Pancreas (tissue), 10 donors: ENCODE results near the gene RNU1-2. TPM values are rescaled to one million over a fixed set of nuclear protein-coding genes. Genes with fewer than 3 reads are reported as not detected.
"Not testable (repeated sequence)": the region's sequence is repeated elsewhere in the genome, so short reads cannot be mapped to it uniquely, and the experiment has no call there.

Experiments
- ATAC-seq, 4 donors: fragments of 200-7000 bp; cut with Tn5 transposase; one replicate each; pipeline versions ENCODE4 v1.8.0 to v1.9.1; 2020; ENCODE audit warnings: mild to moderate bottlenecking in 4 of 4, moderate library complexity in 4 of 4
- DNase-seq, 6 donors: peaks; one replicate each; pipeline ENCODE4 v3.0.0-alpha.2; 2020
- FAIRE-seq: peaks from 2 replicates; lab custom pipeline; 2012; peaks lifted over from hg19 to GRCh38; lab: Jason Lieb, UNC
- H3K27ac ChIP-seq, 4 donors: fragments of 200-600 bp; sonication (generic); 1 replicate in 3 of 4; 2 replicates in 1 of 4; pipeline versions ENCODE4 v1.5.0 to v1.8.0; 2020
- H3K27me3 ChIP-seq, 4 donors: fragments of 200-600 bp; one replicate each; pipeline ENCODE4 v1.8.0; 2021
- H3K36me3 ChIP-seq, 3 donors: fragments of 200-600 bp; sonication (generic) in 1 of 3; one replicate each; pipeline versions ENCODE4 v1.5.0 to v1.8.0; 2020 to 2021
- H3K4me1 ChIP-seq, 3 donors: fragments of 200-600 bp; one replicate each; pipeline ENCODE4 v1.8.0; 2021
- H3K4me3 ChIP-seq, 4 donors: fragments of 200-600 bp; sonication (generic) in 2 of 4; one replicate each; pipeline versions ENCODE4 v1.5.0 to v1.8.0; 2020 to 2021
- H3K9me3 ChIP-seq, 4 donors: fragments of 200-600 bp; one replicate each; pipeline ENCODE4 v1.8.0; 2021
- WGBS, 2 donors: extraction: QIAGEN DNeasy Blood & Tissue Kit; methylation state at CpG; one replicate each; pipeline ENCODE4 v1.1.7; 2013; 5-methylcytosine and 5-hydroxymethylcytosine counted together
- intact Hi-C, 3 donors: fragments of 100-400 bp; cut with DNase I; formaldehyde crosslinking; loops; one replicate each; pipeline versions ENCODE4 v1.11.1 to v1.14.2; 2022
- microRNA-seq, 2 donors: library from miRNA; unstranded; fragments of <30 nt; microRNA quantifications; one replicate each; pipeline versions ENCODE4 to v1.1.0, GENCODE V29; 2019 to 2020
- polyA plus RNA-seq, 2 donors: library from polyadenylated mRNA; stranded (reverse); fragments of 200-250 nt; gene quantifications; one replicate each; pipeline ENCODE4 v1.2.3, GENCODE V29; 2013
- total RNA-seq, 6 donors: library from RNA; stranded (reverse); fragmentation: NEBNext Ultra II Directional in 4 of 6; extraction: Animal tissue kit (Norgen Biotek cat#: 25700) in 4 of 6; gene quantifications; one replicate each; pipeline versions ENCODE4 v1.2.1 to v1.2.4, GENCODE V29; 2021 to 2023
- TF ChIP-seq, protein P1 (sequence below), 4 donors: fragments of 200-600 bp; sonication (generic) in 3 of 4; IDR thresholded peaks; one replicate each; pipeline versions ENCODE4 v1.5.0 to v1.8.0; 2021; ENCODE audit warnings: antibody characterized with exemption in 4 of 4
- donor health status: healthy with polysubstance abuse.
- donor health status: DM: no; HTN: no; CAD: no; lungs with moderate emphysema.
- donor health status: DM: no; HTN: no; CAD: no.
- donor health status: control.
- donor health status: control.
- donor health status: Bipolar disorder and iron deficiency.
- donor health status: DM: yes; HTN: yes; CAD: no.
- donor health status: DM: no; HTN: no; CAD: no.
- donor health status: DM: no; HTN: no; CAD: no.
- donor health status: DM: yes; HTN: yes; CAD: no.

The RNU1-2 gene
- total and polyA plus RNA-seq, 8 donors, result 687 to 5,169 (median 2,340) TPM; not detected in 2

DNA sequence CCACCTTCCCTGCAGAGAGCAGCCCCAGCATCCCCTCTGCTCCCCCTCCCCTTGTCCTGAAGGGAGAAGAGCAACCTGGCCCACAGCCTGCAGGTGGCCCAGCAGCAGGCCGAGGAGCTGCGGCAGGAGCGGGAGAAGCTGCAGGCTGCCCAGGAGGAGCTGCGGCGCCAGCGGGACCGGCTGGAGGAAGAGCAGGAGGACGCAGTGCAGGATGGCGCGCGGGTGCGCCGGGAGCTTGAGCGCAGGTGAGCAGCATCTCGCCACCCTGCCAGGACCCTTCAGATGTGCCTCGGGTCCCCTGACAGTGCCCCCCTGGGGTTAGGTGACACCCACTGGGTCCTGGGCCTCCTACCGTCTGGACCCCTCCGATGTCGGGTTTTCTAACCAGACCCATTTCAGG is 48.3 kb downstream of the RNU1-2 start:
- Histone ChIP-seq H3K27me3 (no peaks in the 10 kb centered on the region), H3K9me3 (no peaks in the 10 kb centered on the region), H3K4me3 (no peak overlapping the region), H3K4me1 (peaks cover 0 to 10% (median 5%) of the 10 kb centered on the region in 3 donors), H3K27ac (no peak overlapping the region), H3K36me3 (peaks cover 0 to 4% (median 0%) of the 10 kb centered on the region in 3 donors)
- ATAC-seq (no peak), DNase-seq (peak in 1 of 6 donors; percentile 73), FAIRE-seq (no peak)
- TF ChIP-seq, protein P1, sequence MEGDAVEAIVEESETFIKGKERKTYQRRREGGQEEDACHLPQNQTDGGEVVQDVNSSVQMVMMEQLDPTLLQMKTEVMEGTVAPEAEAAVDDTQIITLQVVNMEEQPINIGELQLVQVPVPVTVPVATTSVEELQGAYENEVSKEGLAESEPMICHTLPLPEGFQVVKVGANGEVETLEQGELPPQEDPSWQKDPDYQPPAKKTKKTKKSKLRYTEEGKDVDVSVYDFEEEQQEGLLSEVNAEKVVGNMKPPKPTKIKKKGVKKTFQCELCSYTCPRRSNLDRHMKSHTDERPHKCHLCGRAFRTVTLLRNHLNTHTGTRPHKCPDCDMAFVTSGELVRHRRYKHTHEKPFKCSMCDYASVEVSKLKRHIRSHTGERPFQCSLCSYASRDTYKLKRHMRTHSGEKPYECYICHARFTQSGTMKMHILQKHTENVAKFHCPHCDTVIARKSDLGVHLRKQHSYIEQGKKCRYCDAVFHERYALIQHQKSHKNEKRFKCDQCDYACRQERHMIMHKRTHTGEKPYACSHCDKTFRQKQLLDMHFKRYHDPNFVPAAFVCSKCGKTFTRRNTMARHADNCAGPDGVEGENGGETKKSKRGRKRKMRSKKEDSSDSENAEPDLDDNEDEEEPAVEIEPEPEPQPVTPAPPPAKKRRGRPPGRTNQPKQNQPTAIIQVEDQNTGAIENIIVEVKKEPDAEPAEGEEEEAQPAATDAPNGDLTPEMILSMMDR (IDR thresholded peaks at IDR 0.05), result no peak
- intact Hi-C loops, result loop anchor here in 1 of 3 donors (10.0 kb wide), 1 partner anchor 329 kb away; the partner anchor contains the start of gene NBPF1
- 89 to 93% methylated on average over 19 of the region's 19 CpGs for WGBS, 2 donors

DNA sequence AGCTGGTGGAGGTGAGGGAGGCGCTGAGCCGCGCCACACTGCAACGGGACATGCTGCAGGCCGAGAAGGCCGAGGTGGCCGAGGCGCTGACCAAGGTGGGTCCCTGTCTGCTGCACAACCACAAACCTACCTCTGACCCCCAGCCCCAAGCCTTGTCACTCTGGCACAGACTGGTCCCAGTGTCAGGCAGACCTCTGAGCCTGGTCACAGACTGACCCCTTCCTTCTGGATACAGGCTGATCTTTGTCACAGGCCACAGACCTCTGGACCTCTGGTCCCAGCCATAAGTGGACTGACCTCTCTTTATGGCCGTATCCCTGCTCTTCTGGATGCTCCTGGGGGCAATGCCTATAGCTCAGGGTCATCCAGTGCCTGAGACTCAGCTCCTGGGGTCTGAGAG is 49.7 kb downstream of the RNU1-2 start:
- H3K36me3 ChIP-seq, H3K9me3 ChIP-seq, H3K27ac ChIP-seq, H3K4me3 ChIP-seq, FAIRE-seq, DNase-seq, ATAC-seq, H3K27me3 ChIP-seq: not testable (repeated sequence)
- 88 to 96% methylated on average over 8 to 9 of the region's 9 CpGs for WGBS, 2 donors
- intact Hi-C loops, result loop anchor here in 1 of 3 donors (10.0 kb wide), 1 partner anchor 331 kb away; the partner anchor contains the start of gene NBPF1
- H3K4me1 ChIP-seq, result peaks cover 0 to 15% (median 5%) of the 10 kb centered on the region in 3 donors

Small RNA genes within 50 kb of the gene (microRNA-seq; reads per million reads assigned to microRNA genes)
- gene MIR3675, result 0 reads per million in 2 donors

Other genes with a start within 250 kb of the RNU1-2 start
- 1,000 to 10,000 TPM in 4 of 6 donors, 100 to 1,000 TPM in 2; 687 to 5,169 (median 2,340) TPM for gene RNU1-3, start 229.0 kb upstream of the RNU1-2 start, total RNA-seq
- gene RNU1-3, start 229.0 kb upstream of the RNU1-2 start, polyA plus RNA-seq, result not detected
- gene RNU1-4, start 155.5 kb upstream of the RNU1-2 start, total RNA-seq, result 1,000 to 10,000 TPM in 4 of 6 donors, 100 to 1,000 TPM in 2; 687 to 5,169 (median 2,340) TPM
- gene RNU1-4, start 155.5 kb upstream of the RNU1-2 start, polyA plus RNA-seq, result not detected
- gene CROCC, start 26.0 kb downstream of the RNU1-2 start, total RNA-seq, result 10 to 100 TPM in 5 of 6 donors, 1 to 10 TPM in 1; 8.1 to 18.3 (median 13.6) TPM
- gene CROCC, start 26.0 kb downstream of the RNU1-2 start, polyA plus RNA-seq, result 100 to 1,000 TPM in 1 of 2 donors, 10 to 100 TPM in 1; 52.6 to 101 TPM
- 10 to 100 TPM in 2 of 6 donors, 1 to 10 TPM in 4; 4.6 to 19.5 (median 7.6) TPM for gene MFAP2, start 84.6 kb downstream of the RNU1-2 start, total RNA-seq
- gene MFAP2, start 84.6 kb downstream of the RNU1-2 start, polyA plus RNA-seq, result 10 to 100 TPM in 1 of 2 donors, 1 to 10 TPM in 1; 9.4 to 16.2 TPM
- 10 to 100 TPM; 44.0 to 64.1 (median 52.6) TPM for gene ATP13A2, start 115.9 kb downstream of the RNU1-2 start, total RNA-seq
- gene ATP13A2, start 115.9 kb downstream of the RNU1-2 start, polyA plus RNA-seq, result 10 to 100 TPM; 33.2 to 38.0 TPM
- 10 to 100 TPM; 37.5 to 50.7 (median 44.7) TPM for gene SDHB, start 158.1 kb downstream of the RNU1-2 start, total RNA-seq
- 10 to 100 TPM; 28.5 to 50.8 TPM for gene SDHB, start 158.1 kb downstream of the RNU1-2 start, polyA plus RNA-seq
- 1 to 10 TPM in 3 of 6 donors, under 1 TPM in 3; 0.42 to 10.0 (median 1.1) TPM for gene PADI2, start 223.5 kb downstream of the RNU1-2 start, total RNA-seq
- gene PADI2, start 223.5 kb downstream of the RNU1-2 start, polyA plus RNA-seq, result under 1 TPM; 0.54 to 0.80 TPM